ENCODE data around the gene C1GALT1.

DNA sequence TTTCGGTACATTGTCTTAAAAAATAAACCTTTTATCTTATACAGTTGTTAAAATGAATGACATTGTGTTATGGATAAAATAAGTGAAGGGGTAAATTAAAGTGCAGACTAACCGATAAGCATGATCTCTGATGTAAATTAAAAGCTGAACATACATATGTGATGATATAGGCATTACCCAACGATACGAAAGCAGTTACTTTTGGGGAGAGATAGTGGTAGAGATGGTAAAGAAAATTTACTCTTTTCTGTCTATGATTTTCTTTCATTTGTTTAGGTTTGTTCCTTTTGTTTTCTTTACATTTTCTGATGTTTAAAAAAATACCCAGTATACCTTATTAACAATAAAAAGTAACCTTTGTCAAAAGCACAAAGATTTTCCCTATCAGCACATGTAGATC lies 6.4 kb downstream of the C1GALT1 start:
- TF ChIP-seq EP300 (IDR thresholded peaks at IDR 0.05; ENCODE audit: low read depth) (no peak), CTCF (IDR thresholded peaks at IDR 0.05) (no peak)
